ENCODE measurements around the gene SPEF1. TPM values are rescaled to one million over a fixed set of nuclear protein-coding genes. Genes with fewer than 3 reads are reported as not detected.

Gene SPEF1
- total RNA-seq, 1 donor from 2014 or later = 0.22 TPM

GRCh38 chr20:3740615-3741301 lies 40.5 kb downstream of the SPEF1 start:
- Mint-ChIP-seq H3K9me3 (ENCODE audit: unreplicated experiment) (peaks cover 2% of the 10 kb centered on the region), H3K27me3 (ENCODE audit: unreplicated experiment) (peaks cover 12% of the 10 kb centered on the region), H3K4me3 (ENCODE audit: unreplicated experiment) (no peak overlapping the region), H3K36me3 (ENCODE audit: unreplicated experiment) (peaks cover 11% of the 10 kb centered on the region), H3K4me1 (ENCODE audit: low read depth, unreplicated experiment) (no peaks in the 10 kb centered on the region), H3K27ac (ENCODE audit: unreplicated experiment) (no peak overlapping the region)
- TF ChIP-seq, protein P1, sequence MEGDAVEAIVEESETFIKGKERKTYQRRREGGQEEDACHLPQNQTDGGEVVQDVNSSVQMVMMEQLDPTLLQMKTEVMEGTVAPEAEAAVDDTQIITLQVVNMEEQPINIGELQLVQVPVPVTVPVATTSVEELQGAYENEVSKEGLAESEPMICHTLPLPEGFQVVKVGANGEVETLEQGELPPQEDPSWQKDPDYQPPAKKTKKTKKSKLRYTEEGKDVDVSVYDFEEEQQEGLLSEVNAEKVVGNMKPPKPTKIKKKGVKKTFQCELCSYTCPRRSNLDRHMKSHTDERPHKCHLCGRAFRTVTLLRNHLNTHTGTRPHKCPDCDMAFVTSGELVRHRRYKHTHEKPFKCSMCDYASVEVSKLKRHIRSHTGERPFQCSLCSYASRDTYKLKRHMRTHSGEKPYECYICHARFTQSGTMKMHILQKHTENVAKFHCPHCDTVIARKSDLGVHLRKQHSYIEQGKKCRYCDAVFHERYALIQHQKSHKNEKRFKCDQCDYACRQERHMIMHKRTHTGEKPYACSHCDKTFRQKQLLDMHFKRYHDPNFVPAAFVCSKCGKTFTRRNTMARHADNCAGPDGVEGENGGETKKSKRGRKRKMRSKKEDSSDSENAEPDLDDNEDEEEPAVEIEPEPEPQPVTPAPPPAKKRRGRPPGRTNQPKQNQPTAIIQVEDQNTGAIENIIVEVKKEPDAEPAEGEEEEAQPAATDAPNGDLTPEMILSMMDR (IDR thresholded peaks at IDR 0.05; ENCODE audit: partially characterized antibody, unreplicated experiment) = no peak
- no peak for DNase-seq

GRCh38 chr20:3739926-3740451 lies 41.3 kb downstream of the SPEF1 start:
- Mint-ChIP-seq H3K4me1 (ENCODE audit: low read depth, unreplicated experiment) (no peaks in the 10 kb centered on the region), H3K9me3 (ENCODE audit: unreplicated experiment) (peaks cover 2% of the 10 kb centered on the region), H3K4me3 (ENCODE audit: unreplicated experiment) (no peak overlapping the region), H3K36me3 (ENCODE audit: unreplicated experiment) (peaks cover 11% of the 10 kb centered on the region), H3K27ac (ENCODE audit: unreplicated experiment) (no peak overlapping the region), H3K27me3 (ENCODE audit: unreplicated experiment) (peaks cover 11% of the 10 kb centered on the region)
- TF ChIP-seq, protein P1 (IDR thresholded peaks at IDR 0.05; ENCODE audit: partially characterized antibody, unreplicated experiment) = no peak
- no peak for DNase-seq

DNA sequence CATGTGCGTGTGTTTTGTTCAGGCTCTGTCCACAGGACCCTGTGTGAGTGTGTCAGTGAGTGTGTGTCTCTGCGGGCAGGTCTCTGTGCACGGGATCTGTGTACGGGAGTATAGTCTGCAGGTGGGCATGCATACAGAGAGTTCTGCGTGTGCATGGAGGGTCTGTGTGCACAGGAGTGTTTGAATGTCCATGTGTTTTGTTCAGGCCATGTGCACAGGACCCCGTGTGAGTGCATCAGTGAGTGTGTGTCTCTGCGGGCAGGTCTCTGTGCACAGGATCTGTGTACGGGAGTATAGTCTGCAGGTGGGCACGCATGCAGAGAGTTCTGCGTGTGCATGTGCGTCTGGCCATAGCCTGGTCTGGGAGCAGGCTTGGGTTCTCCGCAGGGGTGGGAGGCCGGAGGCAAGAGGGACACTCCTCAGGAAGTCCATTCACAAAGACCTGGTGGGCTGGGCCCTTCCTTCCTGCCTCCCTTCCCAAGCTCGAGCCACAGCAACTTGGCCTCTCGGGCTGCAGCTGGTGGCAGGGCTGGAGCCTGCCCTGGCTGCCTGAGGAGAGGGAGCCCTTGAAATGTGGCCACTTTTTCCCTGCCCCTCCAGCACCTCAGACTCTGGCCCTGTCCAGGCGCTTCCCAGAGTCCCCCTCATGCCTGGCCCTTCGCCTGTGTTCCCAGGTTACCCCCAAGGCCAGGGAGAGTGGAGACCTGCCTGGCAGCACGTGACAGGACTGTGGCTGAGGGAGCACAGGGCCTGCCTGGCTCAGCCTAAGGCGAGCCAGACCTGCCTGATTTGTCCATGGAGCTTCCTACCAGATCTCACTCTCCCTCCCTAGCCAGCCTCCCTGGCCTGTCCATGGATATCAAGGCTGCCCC lies 42.0 kb downstream of the SPEF1 start:
- no peak for DNase-seq
- TF ChIP-seq, protein P1 (IDR thresholded peaks at IDR 0.05; ENCODE audit: partially characterized antibody, unreplicated experiment) = no peak
- Mint-ChIP-seq H3K27ac (ENCODE audit: unreplicated experiment) (no peak overlapping the region), H3K4me3 (ENCODE audit: unreplicated experiment) (no peak overlapping the region), H3K36me3 (ENCODE audit: unreplicated experiment) (peaks cover 6% of the 10 kb centered on the region), H3K27me3 (ENCODE audit: unreplicated experiment) (peaks cover 8% of the 10 kb centered on the region), H3K9me3 (ENCODE audit: unreplicated experiment) (peaks cover 2% of the 10 kb centered on the region), H3K4me1 (ENCODE audit: low read depth, unreplicated experiment) (no peaks in the 10 kb centered on the region)

DNA sequence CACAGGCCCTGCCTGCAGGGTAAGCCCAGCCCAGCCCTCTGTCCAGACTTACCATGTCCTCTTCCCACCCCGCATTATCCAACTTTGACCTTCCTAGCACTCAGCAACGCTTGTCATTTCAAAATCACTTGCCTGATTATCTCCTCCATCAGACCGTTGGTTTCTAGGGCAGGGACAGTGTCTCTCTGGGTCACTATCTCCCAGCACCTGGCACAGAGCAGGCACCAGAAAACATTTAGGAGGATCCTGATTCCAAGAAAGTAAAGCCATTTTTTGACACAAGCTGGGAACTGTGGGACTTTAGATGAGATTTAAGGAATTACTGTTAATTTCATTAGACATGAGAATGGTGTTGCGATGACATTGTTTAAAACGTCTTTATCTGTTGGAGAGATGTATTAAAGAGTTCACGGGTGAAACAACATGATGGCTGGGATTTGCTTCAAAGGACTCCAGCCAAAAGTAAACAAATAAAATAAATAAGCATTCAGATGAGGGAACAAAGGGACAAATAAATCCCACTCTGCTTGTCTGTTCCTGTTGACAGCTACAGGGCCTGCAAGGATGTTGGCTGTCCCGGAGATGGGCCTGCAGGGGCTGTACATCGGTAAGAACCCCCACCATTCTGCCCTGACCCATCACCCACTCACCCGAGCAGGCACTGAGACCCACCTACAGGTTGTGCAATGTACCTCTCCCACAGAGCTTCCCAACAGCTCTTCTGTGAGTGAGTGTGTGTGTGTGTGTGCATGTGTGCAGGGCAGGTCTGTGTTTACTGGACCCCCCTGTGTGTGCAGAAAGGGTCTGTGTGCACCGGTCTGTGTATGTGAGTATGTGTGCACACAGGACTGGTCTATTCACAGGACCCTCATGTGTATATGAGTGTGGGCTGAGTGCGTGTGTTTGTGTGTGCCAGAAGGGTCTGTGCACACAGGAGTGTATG lies 42.9 kb downstream of the SPEF1 start:
- Mint-ChIP-seq H3K36me3 (ENCODE audit: unreplicated experiment) (peaks cover under 1% of the 10 kb centered on the region), H3K27me3 (ENCODE audit: unreplicated experiment) (peaks cover 6% of the 10 kb centered on the region), H3K9me3 (ENCODE audit: unreplicated experiment) (peaks cover 2% of the 10 kb centered on the region), H3K4me3 (ENCODE audit: unreplicated experiment) (no peak overlapping the region), H3K27ac (ENCODE audit: unreplicated experiment) (no peak overlapping the region), H3K4me1 (ENCODE audit: low read depth, unreplicated experiment) (no peaks in the 10 kb centered on the region)
- DNase-seq = no peak
- TF ChIP-seq, protein P1 (IDR thresholded peaks at IDR 0.05; ENCODE audit: partially characterized antibody, unreplicated experiment) = no peak
